Measurements from ENCODE around the gene ARPC2. TPM values are rescaled to one million over a fixed set of nuclear protein-coding genes. Genes with fewer than 3 reads are reported as not detected.
A peak's percentile ranks its signal among the peaks of the same experiment; 100 is the strongest.

Gene ARPC2
- total RNA-seq, 1 donor from 2014 or later = 639 TPM

DNA sequence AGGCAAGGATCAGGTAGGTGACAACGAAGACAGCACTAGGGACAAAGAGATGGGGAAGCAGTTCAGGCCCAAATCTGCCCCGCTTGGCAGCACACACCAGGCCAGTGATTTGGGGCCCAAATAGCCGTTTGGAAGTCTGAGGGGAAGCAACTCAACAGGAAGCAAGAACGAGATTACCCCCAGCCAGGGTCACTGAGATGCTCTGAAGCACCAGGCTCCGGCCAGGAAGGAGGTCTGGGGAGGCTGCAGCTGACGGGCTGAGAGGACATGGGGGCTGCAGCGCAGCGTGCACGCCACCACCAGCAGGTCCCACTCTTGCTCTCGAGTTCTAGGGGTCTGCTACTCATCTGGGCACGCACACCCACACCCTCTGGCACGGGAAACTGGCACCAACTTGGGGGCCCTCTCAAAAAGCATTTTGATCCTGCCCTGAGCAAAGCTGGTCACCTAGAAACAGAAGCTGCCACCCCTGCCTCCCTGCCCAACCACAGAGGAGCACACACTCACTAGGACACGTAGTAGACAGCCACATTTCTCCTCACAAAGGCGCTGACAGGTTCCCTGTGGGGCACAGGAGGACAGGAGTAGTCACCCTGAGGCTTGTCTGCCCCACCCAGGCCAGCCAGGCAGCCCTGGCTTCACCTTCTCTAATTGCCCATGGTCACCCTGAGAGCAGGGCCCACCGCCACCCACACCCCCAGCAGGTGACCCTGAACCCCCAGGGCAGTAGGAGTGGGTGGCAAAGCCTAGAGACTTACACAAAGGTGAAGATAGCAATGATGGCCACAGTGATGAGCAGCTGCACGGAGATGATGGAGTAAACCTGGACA is 61.8 kb downstream of the ARPC2 start:
- Mint-ChIP-seq H3K27ac (no peak overlapping the region), H3K4me1 (ENCODE audit: low read depth) (peaks cover 5% of the 10 kb centered on the region), H3K27me3 (ENCODE audit: low read depth) (no peaks in the 10 kb centered on the region), H3K4me3 (ENCODE audit: low read depth) (no peak overlapping the region), H3K9me3 (no peaks in the 10 kb centered on the region), H3K36me3 (ENCODE audit: low read depth) (peaks cover 66% of the 10 kb centered on the region)
- intact Hi-C loops (cut with micrococcal nuclease) = no loop called here
- DNase-seq (ENCODE audit: low spot score) = no peak

DNA sequence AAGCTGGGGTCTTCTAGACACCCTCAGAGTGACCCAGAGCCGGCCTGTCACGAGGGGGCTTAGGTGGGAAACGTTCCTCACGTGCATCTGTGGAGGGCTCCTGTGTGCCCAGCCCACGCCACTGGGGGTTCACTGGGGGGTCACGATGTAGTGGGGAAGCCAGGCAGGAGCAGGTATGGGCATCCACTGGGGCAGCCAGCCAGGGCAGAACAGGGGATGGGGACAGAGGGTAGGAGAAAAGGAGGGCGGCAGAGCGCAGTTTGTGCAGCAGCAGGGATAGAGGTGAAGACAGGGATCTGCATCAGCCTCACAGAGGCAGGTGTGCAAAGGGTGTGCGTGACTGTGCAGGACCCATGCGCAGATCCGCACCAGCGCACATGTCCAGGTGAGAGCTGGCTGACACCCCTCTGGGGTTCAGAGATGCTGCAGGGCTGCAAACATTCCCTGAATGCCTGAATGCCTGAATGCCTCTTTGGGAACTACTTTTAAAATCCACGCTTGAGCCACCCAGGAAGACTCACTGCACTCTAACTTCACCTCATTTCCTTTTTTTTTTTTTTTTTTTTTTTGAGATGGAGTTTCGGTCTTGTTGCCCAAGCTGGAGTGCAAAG is 63.4 kb downstream of the ARPC2 start:
- Mint-ChIP-seq H3K4me3 (ENCODE audit: low read depth) (no peak overlapping the region), H3K9me3 (no peaks in the 10 kb centered on the region), H3K36me3 (ENCODE audit: low read depth) (peaks cover 58% of the 10 kb centered on the region), H3K27me3 (ENCODE audit: low read depth) (no peaks in the 10 kb centered on the region), H3K27ac (no peak overlapping the region), H3K4me1 (ENCODE audit: low read depth) (peaks cover 17% of the 10 kb centered on the region)
- intact Hi-C loops (cut with micrococcal nuclease) = loop anchor here (10.0 kb wide), 2 partner anchors 374 to 614 kb away; partner anchors contain the start of genes BCS1L and ZNF142
- DNase-seq (ENCODE audit: low spot score) = no peak

DNA sequence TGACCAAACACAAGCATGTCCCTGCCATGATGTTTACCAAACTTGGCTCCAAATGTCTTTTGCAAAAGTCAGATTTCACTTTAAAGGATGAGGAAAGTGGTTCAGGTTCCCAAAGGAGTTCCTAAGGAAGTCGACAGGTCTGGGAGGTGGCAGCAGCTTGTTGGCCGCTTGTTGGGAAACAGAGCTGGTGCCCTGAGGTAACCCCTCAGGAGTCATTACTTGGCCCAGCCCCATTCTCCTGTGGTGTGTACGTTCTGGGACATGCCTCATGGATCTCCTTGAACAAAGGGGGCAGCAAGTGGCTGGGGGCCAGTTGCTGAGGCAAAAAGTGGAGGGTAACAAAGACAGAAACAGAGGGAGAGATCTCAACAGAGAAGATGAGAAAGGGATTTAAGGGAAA is 64.5 kb downstream of the ARPC2 start:
- H3K4me3 Mint-ChIP-seq (ENCODE audit: low read depth) = no peak overlapping the region

DNA sequence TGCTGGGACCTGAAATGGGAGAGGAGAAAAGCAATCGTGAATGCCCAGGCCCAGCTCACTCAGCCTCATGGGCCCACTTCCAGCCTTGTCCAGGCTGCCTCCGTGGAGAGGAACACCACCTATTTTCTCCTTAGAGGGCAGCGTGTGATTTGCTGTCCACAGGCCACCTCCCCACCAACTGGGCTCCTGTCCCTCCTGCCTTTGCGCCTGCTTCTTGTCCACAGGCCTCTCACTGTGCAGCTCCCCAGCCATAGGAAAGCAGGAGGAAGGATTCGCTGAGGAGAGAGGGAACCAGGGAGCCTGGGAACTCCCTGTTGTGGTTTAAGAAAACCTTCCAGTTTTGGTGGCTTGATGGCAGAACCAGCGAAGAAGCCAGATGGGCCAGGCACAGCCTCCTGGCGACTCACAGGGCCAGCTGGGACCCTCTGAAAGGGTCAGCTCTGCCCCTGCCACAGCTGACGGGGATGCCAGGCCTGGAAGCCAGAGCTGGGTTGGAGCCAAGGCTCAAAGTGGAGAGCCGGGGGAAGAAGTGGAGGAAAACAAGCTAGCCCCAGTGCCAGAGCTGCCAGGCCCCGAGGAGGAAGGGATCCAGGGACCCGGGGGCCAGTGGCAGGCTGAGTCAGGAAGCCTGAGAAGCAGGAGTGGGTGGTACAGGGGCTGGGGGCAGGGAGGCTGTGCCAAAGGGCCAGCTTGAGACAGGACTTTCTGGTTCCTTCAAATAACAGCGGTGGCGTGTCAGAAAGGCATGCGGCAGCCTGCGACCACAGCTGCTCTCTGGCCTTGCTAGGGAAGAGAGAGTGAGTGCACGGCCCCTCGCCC is 65.4 kb downstream of the ARPC2 start:
- peak overlapping the region; percentile 55 for H3K27ac Mint-ChIP-seq
- H3K36me3 Mint-ChIP-seq (ENCODE audit: low read depth) = peaks cover 46% of the 10 kb centered on the region
- DNase-seq (ENCODE audit: low spot score) = no peak
- no peaks in the 10 kb centered on the region for H3K9me3 Mint-ChIP-seq
- no peaks in the 10 kb centered on the region for H3K27me3 Mint-ChIP-seq (ENCODE audit: low read depth)
- H3K4me3 Mint-ChIP-seq (ENCODE audit: low read depth) = no peak overlapping the region
- peaks cover 35% of the 10 kb centered on the region for H3K4me1 Mint-ChIP-seq (ENCODE audit: low read depth)
- intact Hi-C loops (cut with micrococcal nuclease) = loop anchor here (10.0 kb wide), 2 partner anchors 372 to 612 kb away; partner anchors contain the start of genes BCS1L and ZNF142

More for the DNA sequence above, 64.5 kb downstream of the ARPC2 start:
- H3K9me3 Mint-ChIP-seq = no peaks in the 10 kb centered on the region
- intact Hi-C loops (cut with micrococcal nuclease) = loop anchor here (10.0 kb wide), 2 partner anchors 373 to 613 kb away; partner anchors contain the start of genes BCS1L and ZNF142
- H3K36me3 Mint-ChIP-seq (ENCODE audit: low read depth) = peaks cover 53% of the 10 kb centered on the region
- H3K27me3 Mint-ChIP-seq (ENCODE audit: low read depth) = no peaks in the 10 kb centered on the region
- no peak overlapping the region for H3K27ac Mint-ChIP-seq
- H3K4me1 Mint-ChIP-seq (ENCODE audit: low read depth) = peaks cover 26% of the 10 kb centered on the region
- no peak for DNase-seq (ENCODE audit: low spot score)

DNA sequence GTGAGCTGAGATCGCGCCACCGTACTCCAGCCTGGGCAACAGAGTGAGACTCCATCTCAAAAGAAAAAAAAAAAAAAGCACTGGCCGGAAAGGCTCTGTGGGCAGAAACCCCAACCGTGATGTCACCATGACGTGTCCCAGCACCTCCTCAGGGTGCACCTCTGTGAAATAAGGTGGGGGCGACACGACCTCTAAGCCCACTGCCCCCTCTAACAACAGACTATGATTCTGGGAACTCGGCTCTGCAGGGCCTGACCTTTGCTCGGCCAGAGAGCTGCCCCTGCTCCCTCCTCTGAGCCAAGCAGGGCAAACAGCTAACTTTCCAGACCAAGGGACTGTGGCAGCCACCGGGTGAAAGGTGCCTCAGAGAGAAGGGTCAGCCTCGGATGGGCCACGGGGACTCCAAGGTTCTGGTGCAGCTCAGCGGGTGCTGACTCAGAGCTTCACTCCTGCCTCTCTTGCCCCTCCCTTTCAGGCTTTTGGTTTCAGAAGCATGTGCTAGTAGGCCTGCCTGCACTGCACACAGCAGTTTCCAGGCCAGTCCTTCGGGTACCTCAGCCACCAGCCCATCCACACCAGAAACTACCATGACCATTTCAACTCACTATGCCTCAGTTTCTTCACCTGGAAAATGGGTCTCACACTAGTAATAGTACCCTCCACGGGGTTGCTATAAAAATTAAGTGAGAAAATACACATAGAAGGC is 67.3 kb downstream of the ARPC2 start:
- Mint-ChIP-seq H3K4me1 (ENCODE audit: low read depth) (peaks cover 48% of the 10 kb centered on the region), H3K27me3 (ENCODE audit: low read depth) (no peaks in the 10 kb centered on the region), H3K9me3 (no peaks in the 10 kb centered on the region), H3K4me3 (ENCODE audit: low read depth) (peak overlapping the region; percentile 30), H3K36me3 (ENCODE audit: low read depth) (peaks cover 48% of the 10 kb centered on the region), H3K27ac (peak overlapping the region; percentile 98)
- peak; percentile 54 for DNase-seq (ENCODE audit: low spot score)
- intact Hi-C loops (cut with micrococcal nuclease) = loop anchor here (10.0 kb wide), 2 partner anchors 371 to 611 kb away; partner anchors contain the start of genes BCS1L and ZNF142

DNA sequence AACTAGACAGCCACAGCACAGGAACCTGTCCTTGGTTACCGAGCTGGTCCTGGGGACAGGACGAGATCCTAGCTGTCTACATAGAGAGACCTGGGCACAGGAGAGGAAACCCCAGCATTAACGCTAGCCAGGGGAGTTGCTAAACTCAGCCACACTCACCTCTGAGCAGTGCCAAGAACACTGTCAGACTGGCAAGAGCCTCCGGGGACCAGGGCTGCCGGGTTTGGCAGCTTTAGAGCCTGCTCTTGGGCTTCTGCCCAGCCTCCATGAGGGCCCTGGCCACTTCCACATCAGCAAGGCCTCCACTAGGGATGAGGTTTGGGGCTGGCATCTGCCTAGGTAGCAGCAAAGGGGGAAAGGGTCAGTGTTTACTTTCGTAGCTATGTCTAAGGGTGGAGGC is 68.6 kb downstream of the ARPC2 start:
- Mint-ChIP-seq H3K4me1 (ENCODE audit: low read depth) (peaks cover 60% of the 10 kb centered on the region), H3K27me3 (ENCODE audit: low read depth) (no peaks in the 10 kb centered on the region), H3K9me3 (no peaks in the 10 kb centered on the region), H3K4me3 (ENCODE audit: low read depth) (peak overlapping the region; percentile 85), H3K36me3 (ENCODE audit: low read depth) (peaks cover 46% of the 10 kb centered on the region), H3K27ac (peak overlapping the region; percentile 98)
- intact Hi-C loops (cut with micrococcal nuclease) = loop anchor here (1.0 to 10.0 kb wide), 6 partner anchors 15 to 609 kb away; partner anchors contain the start of genes AAMP, BCS1L, CNOT9 and PNKD
- DNase-seq (ENCODE audit: low spot score) = no peak

DNA sequence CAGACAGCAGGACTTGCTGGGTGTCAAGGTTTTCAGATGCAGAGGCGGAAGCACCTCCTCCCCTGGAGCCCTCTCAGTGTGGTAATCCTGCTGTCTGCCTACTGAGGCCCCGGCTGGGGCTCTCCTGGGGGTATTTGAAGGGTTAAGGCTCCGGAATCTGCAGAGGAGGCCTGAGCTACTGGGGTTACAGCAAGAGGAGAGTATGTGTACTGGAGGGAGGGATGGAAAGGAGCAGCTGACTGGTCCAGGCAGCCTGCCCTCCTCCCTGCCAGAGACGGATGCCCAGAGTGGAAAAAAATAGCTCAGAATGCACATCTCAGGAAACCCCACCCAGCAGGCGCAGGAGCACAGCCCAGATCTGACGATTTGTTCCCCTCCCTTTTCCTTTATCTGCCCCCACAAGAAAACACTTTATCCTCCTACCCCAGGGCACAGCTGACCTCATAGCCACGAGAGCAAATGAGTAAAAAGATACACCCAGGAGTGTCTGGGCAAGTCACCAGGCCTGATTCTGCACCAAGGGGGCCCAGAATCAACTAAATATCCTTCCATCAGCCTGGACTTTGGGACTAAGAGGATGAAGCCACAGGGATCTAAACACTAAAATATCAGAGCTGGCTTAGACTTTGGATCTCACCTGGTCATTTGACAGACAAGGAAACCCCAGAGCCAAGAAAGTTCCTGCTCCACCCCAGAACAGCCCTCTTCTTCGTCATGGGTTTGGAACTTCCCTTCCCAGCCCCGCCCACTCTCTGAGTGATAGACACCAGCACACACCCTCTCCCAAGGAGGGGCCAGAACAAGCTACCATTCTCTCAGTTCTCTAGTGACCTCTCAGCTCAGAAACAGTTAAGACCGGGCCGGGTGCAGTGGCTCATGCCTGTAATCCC is 69.8 kb downstream of the ARPC2 start:
- DNase-seq (ENCODE audit: low spot score) = peak; percentile 82
- Mint-ChIP-seq H3K4me3 (ENCODE audit: low read depth) (peak overlapping the region; percentile 85), H3K9me3 (no peaks in the 10 kb centered on the region), H3K27ac (peak overlapping the region; percentile 98), H3K4me1 (ENCODE audit: low read depth) (peaks cover 69% of the 10 kb centered on the region), H3K27me3 (ENCODE audit: low read depth) (no peaks in the 10 kb centered on the region), H3K36me3 (ENCODE audit: low read depth) (peaks cover 40% of the 10 kb centered on the region)
- intact Hi-C loops (cut with micrococcal nuclease) = loop anchor here (1.0 to 10.0 kb wide), 7 partner anchors 17 to 608 kb away; partner anchors contain the start of genes AAMP, BCS1L, CNOT9 and PNKD

DNA sequence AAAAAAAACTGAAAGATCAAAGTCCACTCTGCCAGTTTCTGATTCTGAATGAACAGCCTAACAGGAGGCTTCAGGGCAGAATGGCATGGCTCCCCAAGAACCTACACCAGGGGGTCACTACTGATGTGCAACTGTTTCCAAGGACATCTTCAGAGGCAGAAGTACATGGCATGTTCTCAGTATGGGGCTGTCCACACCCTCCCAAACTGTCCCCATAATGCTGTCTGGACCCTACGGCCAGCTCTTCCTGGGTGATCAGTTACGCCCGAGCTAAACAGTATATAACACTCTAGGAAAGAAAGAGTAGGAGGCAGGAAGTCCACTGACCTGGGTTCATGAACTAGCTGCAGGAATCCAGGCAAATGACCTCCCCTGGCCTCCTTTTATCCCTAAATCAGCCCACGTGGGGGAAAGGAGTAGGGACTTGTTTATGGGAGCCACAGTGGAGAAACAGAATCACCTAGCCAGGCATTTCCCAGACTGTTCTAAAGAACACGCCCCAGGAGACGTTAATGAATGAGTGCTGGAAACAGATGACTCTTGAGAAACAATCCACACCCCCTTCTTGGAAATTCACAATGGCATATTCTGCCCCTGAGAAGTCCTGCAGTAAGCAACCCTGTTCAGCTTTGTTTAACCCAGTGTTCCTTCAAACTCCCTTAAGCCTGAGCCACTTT is 72.8 kb downstream of the ARPC2 start:
- Mint-ChIP-seq H3K4me1 (ENCODE audit: low read depth) (peaks cover 69% of the 10 kb centered on the region), H3K27ac (peak overlapping the region; percentile 93), H3K4me3 (ENCODE audit: low read depth) (peak overlapping the region; percentile 87), H3K9me3 (no peaks in the 10 kb centered on the region), H3K27me3 (ENCODE audit: low read depth) (no peaks in the 10 kb centered on the region), H3K36me3 (ENCODE audit: low read depth) (peaks cover 29% of the 10 kb centered on the region)
- intact Hi-C loops (cut with micrococcal nuclease) = loop anchor here (1.0 to 10.0 kb wide), 4 partner anchors 12 to 605 kb away; partner anchors contain the start of genes BCS1L and ZNF142
- no peak for DNase-seq (ENCODE audit: low spot score)

DNA sequence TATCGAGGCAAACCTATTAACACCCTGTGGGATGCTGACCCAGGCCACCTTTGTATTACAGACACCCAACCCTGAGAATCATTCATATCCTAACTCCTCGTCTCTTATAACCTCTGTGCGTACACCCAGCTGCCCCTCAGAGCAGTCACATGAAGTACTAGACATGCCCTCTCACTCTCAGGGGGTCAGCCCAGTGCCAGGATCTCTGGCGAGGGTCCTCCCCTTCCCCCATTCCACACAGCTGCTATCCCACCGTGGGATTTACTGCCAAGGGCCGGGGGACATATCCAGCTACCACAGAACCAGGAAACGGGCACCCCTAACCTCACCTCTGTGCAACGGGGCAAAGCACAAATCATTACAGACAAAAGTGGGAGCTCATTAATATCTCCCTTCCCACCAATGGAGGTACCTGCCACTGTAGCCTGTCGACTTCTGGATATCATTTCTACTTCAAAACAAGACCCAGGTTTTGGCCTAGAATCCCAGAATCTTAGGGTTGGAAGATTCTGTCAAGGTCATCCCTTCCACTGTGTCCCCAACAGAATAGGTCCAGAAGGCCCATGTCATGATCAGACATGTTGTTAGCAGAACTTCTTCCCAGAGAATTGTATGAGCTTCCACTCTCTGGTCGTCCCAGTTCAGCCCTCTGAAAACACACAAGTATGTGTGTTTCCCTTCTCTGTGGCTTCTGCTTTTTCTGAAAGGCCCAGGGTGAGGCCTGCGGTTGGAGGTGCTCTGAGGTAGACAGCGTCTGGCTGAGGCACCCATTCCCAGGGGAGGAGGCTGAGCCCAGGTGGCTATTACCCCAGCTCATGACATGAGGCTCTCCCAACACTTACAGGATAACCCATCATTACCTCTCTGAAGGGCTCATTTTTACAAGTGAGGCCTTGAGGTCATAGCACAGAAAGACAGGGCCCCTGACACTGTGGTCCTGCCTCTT is 73.6 kb downstream of the ARPC2 start:
- DNase-seq (ENCODE audit: low spot score) = peak; percentile 42
- Mint-ChIP-seq H3K36me3 (ENCODE audit: low read depth) (peaks cover 23% of the 10 kb centered on the region), H3K27me3 (ENCODE audit: low read depth) (no peaks in the 10 kb centered on the region), H3K4me1 (ENCODE audit: low read depth) (peaks cover 65% of the 10 kb centered on the region), H3K4me3 (ENCODE audit: low read depth) (peak overlapping the region; percentile 87), H3K9me3 (no peaks in the 10 kb centered on the region), H3K27ac (peak overlapping the region; percentile 93)
- intact Hi-C loops (cut with micrococcal nuclease) = loop anchor here (1.0 to 5.0 kb wide), 2 partner anchors 11 to 77 kb away; no protein-coding TSS in a partner anchor
